HL-60 (cell line): ENCODE results near the gene TOP3B.

Experiments used
- CTCF ChIP-seq: IDR thresholded peaks from one replicate; pipeline ENCODE4 v1.5.1; 2011; ENCODE audit warnings: low read length, control low read depth, inconsistent platforms; ENCODE audit not compliant: insufficient read depth
- POLR2AphosphoS5 ChIP-seq: IDR thresholded peaks from 2 replicates; pipeline ENCODE4 v1.6.1; 2012; ENCODE audit warnings: low read depth

DNA sequence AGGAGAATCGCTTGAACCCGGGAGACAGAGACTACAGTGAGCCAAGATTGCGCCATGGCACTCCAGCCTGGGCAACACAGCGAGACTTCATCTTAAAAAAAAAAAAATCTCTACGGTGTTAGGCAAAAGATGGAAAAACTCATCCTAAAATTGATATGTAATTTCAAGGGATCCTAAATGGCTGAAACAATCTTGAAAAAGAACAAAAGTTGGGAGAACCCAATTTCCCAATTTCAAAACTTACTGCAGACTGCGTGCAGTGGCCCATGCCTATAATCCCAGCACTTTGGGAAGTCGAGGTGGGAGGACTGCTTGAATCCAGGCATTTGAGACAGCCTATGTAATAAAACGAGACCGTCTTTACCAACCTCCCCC is 31.7 kb upstream of the TOP3B start:
- no peak for TF ChIP-seq POLR2AphosphoS5
- TF ChIP-seq CTCF, result no peak
